ENCODE measurements around the gene TMEM259. TPM values are rescaled to one million over a fixed set of nuclear protein-coding genes. Genes with fewer than 3 reads are reported as not detected.

Gene TMEM259
- total RNA-seq, 6 experiments from 2014 or later: 82.6 to 180 (median 93.2) TPM

DNA sequence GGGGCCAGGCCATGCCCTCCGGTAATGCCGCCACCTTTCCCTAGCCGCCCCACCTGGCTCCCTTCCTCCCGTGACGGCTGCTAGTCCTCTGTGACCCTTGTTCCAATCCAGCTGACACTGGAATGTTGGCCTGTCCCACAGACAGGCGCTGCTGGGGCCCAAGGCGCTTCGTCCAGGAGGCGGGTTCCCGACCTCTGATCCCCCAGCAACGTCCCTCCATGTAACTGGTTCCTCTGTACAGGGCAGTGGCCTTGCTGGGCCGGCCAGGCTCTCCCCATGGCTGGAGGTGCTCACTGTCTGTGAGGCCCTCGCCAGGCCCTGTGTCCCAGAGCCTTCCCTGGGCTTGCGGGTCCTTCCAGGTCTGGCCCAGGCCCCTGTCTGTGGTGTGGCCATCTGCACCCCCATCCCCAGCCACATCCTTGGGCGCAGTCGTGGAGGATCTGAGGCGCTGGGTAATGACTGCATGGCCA lies 27.5 kb downstream of the TMEM259 start:
- Histone ChIP-seq H3K4me3 (peak overlapping the region in 1 of 3 donors; percentile 17), H3K9me3 (no peaks in the 10 kb centered on the region), H3K36me3 (no peaks in the 10 kb centered on the region), H3K27ac (peak overlapping the region in 2 of 3 donors; percentile 16 to 91), H3K27me3 (peaks cover 0 to 11% of the 10 kb centered on the region in 2 donors), H3K4me1 (peaks cover 0 to 44% (median 7%) of the 10 kb centered on the region in 4 donors)
- ATAC-seq (peak; percentile 54 to 74 (median 64)), DNase-seq (peak; percentile 57 to 91 (median 90))
- WGBS (ENCODE audit: insufficient coverage, low coverage, low lambda C conversion rate, missing lambda C conversion rate): 29% methylated on average over 4 of the region's 17 CpGs
- TF ChIP-seq POLR2A (IDR thresholded peaks at IDR 0.05): no peak
- TF ChIP-seq, protein P1, sequence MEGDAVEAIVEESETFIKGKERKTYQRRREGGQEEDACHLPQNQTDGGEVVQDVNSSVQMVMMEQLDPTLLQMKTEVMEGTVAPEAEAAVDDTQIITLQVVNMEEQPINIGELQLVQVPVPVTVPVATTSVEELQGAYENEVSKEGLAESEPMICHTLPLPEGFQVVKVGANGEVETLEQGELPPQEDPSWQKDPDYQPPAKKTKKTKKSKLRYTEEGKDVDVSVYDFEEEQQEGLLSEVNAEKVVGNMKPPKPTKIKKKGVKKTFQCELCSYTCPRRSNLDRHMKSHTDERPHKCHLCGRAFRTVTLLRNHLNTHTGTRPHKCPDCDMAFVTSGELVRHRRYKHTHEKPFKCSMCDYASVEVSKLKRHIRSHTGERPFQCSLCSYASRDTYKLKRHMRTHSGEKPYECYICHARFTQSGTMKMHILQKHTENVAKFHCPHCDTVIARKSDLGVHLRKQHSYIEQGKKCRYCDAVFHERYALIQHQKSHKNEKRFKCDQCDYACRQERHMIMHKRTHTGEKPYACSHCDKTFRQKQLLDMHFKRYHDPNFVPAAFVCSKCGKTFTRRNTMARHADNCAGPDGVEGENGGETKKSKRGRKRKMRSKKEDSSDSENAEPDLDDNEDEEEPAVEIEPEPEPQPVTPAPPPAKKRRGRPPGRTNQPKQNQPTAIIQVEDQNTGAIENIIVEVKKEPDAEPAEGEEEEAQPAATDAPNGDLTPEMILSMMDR (IDR thresholded peaks at IDR 0.05): no peak
- intact Hi-C loops (cut with DNase I): loop anchor here in 1 of 2 donors (10.0 kb wide), 1 partner anchor 139 kb away; the partner anchor contains the start of genes CFD and ELANE

GRCh38 chr19:992670-993055 lies 28.3 kb downstream of the TMEM259 start:
- ATAC-seq (peak in 1 of 4 donors; percentile 8), DNase-seq (peak in 1 of 3 donors; percentile 18)
- Histone ChIP-seq H3K36me3 (no peaks in the 10 kb centered on the region), H3K27me3 (peaks cover 0 to 3% of the 10 kb centered on the region in 2 donors), H3K4me3 (peak overlapping the region in 1 of 3 donors; percentile 17), H3K4me1 (peaks cover 0 to 44% (median 7%) of the 10 kb centered on the region in 4 donors), H3K9me3 (no peaks in the 10 kb centered on the region), H3K27ac (peak overlapping the region in 2 of 3 donors; percentile 16 to 91)
- intact Hi-C loops (cut with DNase I): loop anchor here in 1 of 2 donors (10.0 kb wide), 1 partner anchor 138 kb away; the partner anchor contains the start of genes CFD and ELANE
- TF ChIP-seq, protein P1 (IDR thresholded peaks at IDR 0.05): no peak
- TF ChIP-seq POLR2A (IDR thresholded peaks at IDR 0.05): no peak
- WGBS (ENCODE audit: insufficient coverage, low coverage, low lambda C conversion rate, missing lambda C conversion rate): 45% methylated on average over 10 of the region's 13 CpGs

DNA sequence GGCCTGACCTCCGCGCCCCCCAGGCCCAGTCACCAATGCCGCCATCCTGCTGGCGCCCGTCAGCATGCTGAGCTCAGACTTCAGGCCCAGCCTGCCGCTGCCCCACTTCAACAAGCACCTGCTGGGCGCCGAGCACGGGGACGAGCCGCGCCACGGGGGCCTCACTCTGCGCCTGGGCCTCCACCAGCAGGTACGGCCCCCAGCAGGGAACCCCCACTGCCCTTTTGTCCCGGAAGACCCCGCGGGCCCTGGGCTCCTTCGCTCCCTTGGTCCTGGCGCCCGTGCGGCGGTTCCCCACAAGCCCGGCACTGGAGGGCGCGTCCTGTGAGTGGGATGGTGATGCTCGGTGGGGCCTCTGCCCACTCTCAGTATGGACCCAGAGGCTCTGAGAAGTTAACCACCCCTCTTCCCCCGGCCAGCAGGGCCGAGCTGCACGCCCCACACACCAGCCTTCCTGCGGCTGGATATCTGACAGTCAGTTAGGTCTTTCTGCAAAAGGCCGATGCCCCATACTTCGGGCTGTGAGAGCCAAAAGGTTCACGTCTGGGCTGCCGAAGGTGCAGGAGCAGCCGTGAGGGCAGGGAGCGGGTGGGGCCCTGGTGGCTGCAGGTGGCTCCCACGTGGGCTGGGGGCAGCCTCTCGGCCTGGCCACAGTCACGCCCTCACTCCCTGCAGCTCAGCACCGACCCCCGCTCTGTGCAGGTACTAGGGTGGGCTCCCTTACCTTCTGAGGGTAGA lies 28.8 kb downstream of the TMEM259 start:
- no peak for DNase-seq
- intact Hi-C loops (cut with DNase I): loop anchor here in 1 of 2 donors (10.0 kb wide), 1 partner anchor 137 kb away; the partner anchor contains the start of genes CFD and ELANE
- Histone ChIP-seq H3K27ac (peak overlapping the region in 1 of 3 donors; percentile 91), H3K9me3 (no peaks in the 10 kb centered on the region), H3K4me3 (no peak overlapping the region), H3K36me3 (no peaks in the 10 kb centered on the region), H3K4me1 (peaks cover 0 to 44% (median 7%) of the 10 kb centered on the region in 4 donors), H3K27me3 (no peaks in the 10 kb centered on the region)
- WGBS (ENCODE audit: insufficient coverage, low coverage, low lambda C conversion rate, missing lambda C conversion rate): no CpG with 5 or more reads among the region's 42 CpGs
- TF ChIP-seq, protein P1 (IDR thresholded peaks at IDR 0.05): no peak
- no peak for TF ChIP-seq POLR2A (IDR thresholded peaks at IDR 0.05)
- no peak for ATAC-seq

DNA sequence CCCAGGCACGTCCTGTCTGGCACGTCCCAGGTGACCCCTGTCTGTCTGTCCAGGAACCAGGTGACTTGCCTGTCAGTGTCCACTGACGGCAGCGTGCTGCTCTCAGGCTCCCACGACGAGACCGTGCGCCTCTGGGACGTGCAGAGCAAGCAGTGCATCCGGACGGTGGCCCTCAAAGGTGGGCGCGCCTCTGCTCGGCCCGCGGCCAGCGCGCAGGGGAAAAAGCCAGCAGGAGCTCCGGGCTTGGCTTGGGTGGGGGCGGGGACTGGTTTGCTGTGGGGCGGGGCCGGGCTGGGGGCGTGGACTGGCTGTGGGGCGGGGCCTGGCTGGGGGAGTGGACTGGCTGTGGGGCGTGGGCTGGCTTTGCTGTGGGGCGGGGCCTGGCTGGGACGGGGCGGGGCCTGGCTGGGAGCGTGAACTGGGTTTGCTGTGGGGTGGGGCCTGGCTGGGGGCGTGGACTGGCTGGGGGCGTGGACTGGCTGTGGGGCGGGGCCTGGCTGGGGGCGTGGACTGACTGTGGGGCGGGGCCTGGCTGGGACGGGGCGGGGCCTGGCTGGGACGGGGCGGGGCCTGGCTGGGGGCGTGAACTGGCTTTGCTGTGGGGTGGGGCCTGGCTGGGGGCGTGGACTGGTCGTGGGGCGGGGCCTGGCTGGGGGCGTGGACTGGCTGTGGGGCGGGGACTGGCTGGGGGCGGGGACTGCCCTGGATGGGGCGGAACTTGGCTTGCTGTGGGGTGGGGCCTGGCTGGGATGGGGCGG lies 29.6 kb downstream of the TMEM259 start:
- 83% methylated on average over 16 of the region's 47 CpGs for WGBS (ENCODE audit: insufficient coverage, low coverage, low lambda C conversion rate, missing lambda C conversion rate)
- Histone ChIP-seq H3K4me3 (no peak overlapping the region), H3K36me3 (peaks cover 0 to 4% (median 0%) of the 10 kb centered on the region in 4 donors), H3K4me1 (peaks cover 0 to 41% (median 7%) of the 10 kb centered on the region in 4 donors), H3K27ac (no peak overlapping the region), H3K9me3 (no peaks in the 10 kb centered on the region), H3K27me3 (no peaks in the 10 kb centered on the region)
- TF ChIP-seq, protein P1 (IDR thresholded peaks at IDR 0.05): no peak
- TF ChIP-seq POLR2A (IDR thresholded peaks at IDR 0.05): no peak
- intact Hi-C loops (cut with DNase I): loop anchor here in 1 of 2 donors (10.0 kb wide), 1 partner anchor 137 kb away; the partner anchor contains the start of genes CFD and ELANE
- peak in 3 of 4 donors; percentile 8 to 61 (median 25) for ATAC-seq
- peak in 1 of 3 donors; percentile 40 for DNase-seq
